Activated CD8-positive, alpha-beta T cell treated with anti-CD3 and anti-CD28 coated beads for 36 hours (primary cell): Measurements from ENCODE around the gene OR6F1. TPM values are rescaled to one million over a fixed set of nuclear protein-coding genes. Genes with fewer than 3 reads are reported as not detected.
"Not testable (repeated sequence)": the region's sequence is repeated elsewhere in the genome, so short reads cannot be mapped to it uniquely, and the experiment has no call there.

Source experiments
- ATAC-seq: fragments of 200-7000 bp; cut with Tn5 transposase; one replicate; pipeline ENCODE4 v1.10.0; 2021; ENCODE audit warnings: mild to moderate bottlenecking, moderate library complexity
- CTCF ChIA-PET: fragments of 350-600 bp; sonication (Branson Sonifier 250); formaldehyde crosslinking; loops from one replicate; lab custom pipeline; 2021; ENCODE audit warnings: antibody characterized with exemption; lab: Charles Lee
- POLR2A ChIA-PET: fragments of 350-600 bp; sonication (Branson Sonifier 250); formaldehyde crosslinking; loops from one replicate; lab custom pipeline; 2021; ENCODE audit warnings: antibody characterized with exemption; lab: Charles Lee
- DNase-seq: peaks from one replicate; pipeline ENCODE4 v3.0.0-alpha.2; 2020
- H3K27ac Mint-ChIP-seq: one replicate; pipeline ENCODE4 v1.8.0; 2021; ENCODE audit warnings: mild to moderate bottlenecking, mixed read lengths
- H3K27me3 Mint-ChIP-seq: one replicate; pipeline ENCODE4 v1.8.0; 2021; ENCODE audit warnings: mixed read lengths
- H3K36me3 Mint-ChIP-seq: one replicate; pipeline ENCODE4 v1.8.0; 2021; ENCODE audit warnings: low read depth, mixed read lengths
- H3K4me1 Mint-ChIP-seq: one replicate; pipeline ENCODE4 v1.8.0; 2021; ENCODE audit warnings: low read depth, mixed read lengths
- H3K4me3 Mint-ChIP-seq: one replicate; pipeline ENCODE4 v1.8.0; 2021; ENCODE audit warnings: mild to moderate bottlenecking, moderate library complexity, mixed read lengths
- H3K9me3 Mint-ChIP-seq: one replicate; pipeline ENCODE4 v1.8.0; 2021; ENCODE audit warnings: mixed read lengths
- intact Hi-C: fragments of 100-400 bp; cut with micrococcal nuclease; formaldehyde crosslinking; loops from one replicate; pipeline ENCODE4 v1.10.0; 2022
- total RNA-seq, 2 experiments: library from RNA; stranded (reverse); gene quantifications; one replicate each; pipeline ENCODE4 v1.2.3, GENCODE V29; 2021
- TF ChIP-seq, protein P1 (sequence below): fragments of 200-600 bp; IDR thresholded peaks from one replicate; pipeline ENCODE4 v1.8.0; 2022; ENCODE audit warnings: antibody characterized with exemption, mild to moderate bottlenecking

OR6F1 gene
- total RNA-seq, 2 experiments from 2014 or later = not detected

GRCh38 chr1:247747616-247748015, 31.2 kb upstream of the OR6F1 start:
- intact Hi-C loops = no loop called here
- ATAC-seq = no peak
- POLR2A ChIA-PET = no interaction called here
- no peak for DNase-seq
- TF ChIP-seq, protein P1, sequence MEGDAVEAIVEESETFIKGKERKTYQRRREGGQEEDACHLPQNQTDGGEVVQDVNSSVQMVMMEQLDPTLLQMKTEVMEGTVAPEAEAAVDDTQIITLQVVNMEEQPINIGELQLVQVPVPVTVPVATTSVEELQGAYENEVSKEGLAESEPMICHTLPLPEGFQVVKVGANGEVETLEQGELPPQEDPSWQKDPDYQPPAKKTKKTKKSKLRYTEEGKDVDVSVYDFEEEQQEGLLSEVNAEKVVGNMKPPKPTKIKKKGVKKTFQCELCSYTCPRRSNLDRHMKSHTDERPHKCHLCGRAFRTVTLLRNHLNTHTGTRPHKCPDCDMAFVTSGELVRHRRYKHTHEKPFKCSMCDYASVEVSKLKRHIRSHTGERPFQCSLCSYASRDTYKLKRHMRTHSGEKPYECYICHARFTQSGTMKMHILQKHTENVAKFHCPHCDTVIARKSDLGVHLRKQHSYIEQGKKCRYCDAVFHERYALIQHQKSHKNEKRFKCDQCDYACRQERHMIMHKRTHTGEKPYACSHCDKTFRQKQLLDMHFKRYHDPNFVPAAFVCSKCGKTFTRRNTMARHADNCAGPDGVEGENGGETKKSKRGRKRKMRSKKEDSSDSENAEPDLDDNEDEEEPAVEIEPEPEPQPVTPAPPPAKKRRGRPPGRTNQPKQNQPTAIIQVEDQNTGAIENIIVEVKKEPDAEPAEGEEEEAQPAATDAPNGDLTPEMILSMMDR = no peak
- no peak overlapping the region for H3K4me3 Mint-ChIP-seq
- peaks cover 8% of the 10 kb centered on the region for H3K9me3 Mint-ChIP-seq
- H3K4me1 Mint-ChIP-seq = no peaks in the 10 kb centered on the region
- no peaks in the 10 kb centered on the region for H3K36me3 Mint-ChIP-seq
- CTCF ChIA-PET = no interaction called here
- no peaks in the 10 kb centered on the region for H3K27me3 Mint-ChIP-seq
- H3K27ac Mint-ChIP-seq = no peak overlapping the region

DNA sequence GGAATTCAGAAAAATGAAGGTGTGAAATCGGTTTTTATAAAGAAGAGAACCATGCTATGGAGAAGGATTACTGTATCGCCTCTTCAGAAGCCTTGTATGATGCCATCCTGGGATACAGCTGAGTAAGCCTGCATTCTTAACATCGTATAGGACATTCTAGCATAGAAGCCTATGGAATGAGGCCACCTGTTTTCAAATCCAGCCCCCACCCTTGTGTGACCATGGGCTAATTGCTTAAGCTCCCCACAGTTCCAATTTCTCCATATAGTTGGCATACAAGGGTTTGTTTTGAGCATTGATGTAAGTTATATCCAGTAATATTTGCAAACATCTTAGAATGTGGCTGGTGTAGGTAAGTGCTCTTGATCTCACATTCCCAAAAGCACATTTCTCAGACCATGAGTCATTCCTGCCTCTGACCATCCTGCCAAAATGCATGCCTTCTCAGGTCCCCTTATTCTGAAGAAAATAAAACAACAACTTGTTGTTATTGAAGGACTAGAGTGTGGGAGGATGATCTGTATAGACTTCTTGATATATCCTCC, 30.0 kb upstream of the OR6F1 start:
- no peak for DNase-seq
- intact Hi-C loops = no loop called here
- no peak for ATAC-seq
- Mint-ChIP-seq H3K36me3 (no peaks in the 10 kb centered on the region), H3K9me3 (peaks cover 5% of the 10 kb centered on the region), H3K4me3 (no peak overlapping the region), H3K4me1 (no peaks in the 10 kb centered on the region), H3K27me3 (no peaks in the 10 kb centered on the region), H3K27ac (no peak overlapping the region)
- POLR2A ChIA-PET = no interaction called here
- CTCF ChIA-PET = no interaction called here
- TF ChIP-seq, protein P1 = no peak

GRCh38 chr1:247742215-247742760, 25.8 kb upstream of the OR6F1 start:
- CTCF ChIA-PET, intact Hi-C loops, H3K9me3 Mint-ChIP-seq, H3K27me3 Mint-ChIP-seq, DNase-seq, ATAC-seq, H3K4me1 Mint-ChIP-seq, H3K27ac Mint-ChIP-seq, H3K36me3 Mint-ChIP-seq, H3K4me3 Mint-ChIP-seq, POLR2A ChIA-PET: not testable (repeated sequence)

- ATAC-seq (no peak), DNase-seq (no peak)
- POLR2A ChIA-PET = no interaction called here
- TF ChIP-seq, protein P1 = no peak
- Mint-ChIP-seq H3K4me3 (no peak overlapping the region), H3K9me3 (no peaks in the 10 kb centered on the region), H3K36me3 (no peaks in the 10 kb centered on the region), H3K27ac (no peak overlapping the region), H3K27me3 (peaks cover 2% of the 10 kb centered on the region), H3K4me1 (no peaks in the 10 kb centered on the region)
- intact Hi-C loops = no loop called here
- CTCF ChIA-PET = no interaction called here
Measured at GRCh38 chr1:247741756-247742155, 25.3 kb upstream of the OR6F1 start.

- Mint-ChIP-seq H3K27me3 (peaks cover 2% of the 10 kb centered on the region), H3K36me3 (no peaks in the 10 kb centered on the region), H3K4me3 (no peak overlapping the region), H3K4me1 (no peaks in the 10 kb centered on the region), H3K9me3 (no peaks in the 10 kb centered on the region), H3K27ac (no peak overlapping the region)
- DNase-seq = no peak
- ATAC-seq = no peak
- TF ChIP-seq, protein P1 = no peak
- POLR2A ChIA-PET = no interaction called here
- intact Hi-C loops = no loop called here
- CTCF ChIA-PET = no interaction called here
Measured at GRCh38 chr1:247740721-247741120, 24.3 kb upstream of the OR6F1 start.
